HL-60 (cell line): ENCODE results near the gene NEBL.

Source experiments
- GABPA ChIP-seq: IDR thresholded peaks from 2 replicates; pipeline ENCODE4 v1.6.1; 2012; ENCODE audit warnings: low read depth
- POLR2AphosphoS5 ChIP-seq: IDR thresholded peaks from 2 replicates; pipeline ENCODE4 v1.6.1; 2012; ENCODE audit warnings: low read depth
- SPI1 ChIP-seq: IDR thresholded peaks from 2 replicates; pipeline ENCODE4 v1.6.1; 2012; ENCODE audit warnings: low read depth, mild to moderate bottlenecking, borderline replicate concordance
- TF ChIP-seq, protein P1 (sequence below): IDR thresholded peaks from one replicate; pipeline ENCODE4 v1.5.1; 2011; ENCODE audit warnings: low read length, control low read depth, inconsistent platforms; ENCODE audit not compliant: insufficient read depth
- TF ChIP-seq, protein P2 (sequence below): IDR thresholded peaks from 2 replicates; pipeline ENCODE4 v1.6.1; 2012; ENCODE audit warnings: low read depth; ENCODE audit not compliant: insufficient replicate concordance

DNA sequence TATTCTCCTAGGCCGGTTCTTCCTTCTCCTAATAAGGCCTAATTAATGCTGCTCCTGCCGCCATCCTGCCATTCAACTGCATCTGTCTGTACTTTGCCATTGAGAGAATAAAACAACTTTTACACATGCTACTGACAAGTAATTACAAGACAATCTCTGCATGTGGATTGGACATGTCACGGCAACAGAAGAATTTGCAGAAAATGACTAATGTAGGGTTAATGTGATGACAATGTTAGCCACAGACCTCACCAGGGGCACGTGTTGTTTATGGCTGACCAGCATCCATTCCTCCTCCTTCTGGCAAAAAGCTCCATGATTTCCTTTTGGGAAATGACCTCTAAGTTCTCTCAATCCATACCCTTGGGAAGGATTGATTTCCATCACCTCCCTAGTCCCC lies 58.0 kb downstream of the NEBL start:
- TF ChIP-seq, protein P1, sequence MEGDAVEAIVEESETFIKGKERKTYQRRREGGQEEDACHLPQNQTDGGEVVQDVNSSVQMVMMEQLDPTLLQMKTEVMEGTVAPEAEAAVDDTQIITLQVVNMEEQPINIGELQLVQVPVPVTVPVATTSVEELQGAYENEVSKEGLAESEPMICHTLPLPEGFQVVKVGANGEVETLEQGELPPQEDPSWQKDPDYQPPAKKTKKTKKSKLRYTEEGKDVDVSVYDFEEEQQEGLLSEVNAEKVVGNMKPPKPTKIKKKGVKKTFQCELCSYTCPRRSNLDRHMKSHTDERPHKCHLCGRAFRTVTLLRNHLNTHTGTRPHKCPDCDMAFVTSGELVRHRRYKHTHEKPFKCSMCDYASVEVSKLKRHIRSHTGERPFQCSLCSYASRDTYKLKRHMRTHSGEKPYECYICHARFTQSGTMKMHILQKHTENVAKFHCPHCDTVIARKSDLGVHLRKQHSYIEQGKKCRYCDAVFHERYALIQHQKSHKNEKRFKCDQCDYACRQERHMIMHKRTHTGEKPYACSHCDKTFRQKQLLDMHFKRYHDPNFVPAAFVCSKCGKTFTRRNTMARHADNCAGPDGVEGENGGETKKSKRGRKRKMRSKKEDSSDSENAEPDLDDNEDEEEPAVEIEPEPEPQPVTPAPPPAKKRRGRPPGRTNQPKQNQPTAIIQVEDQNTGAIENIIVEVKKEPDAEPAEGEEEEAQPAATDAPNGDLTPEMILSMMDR = no peak
- TF ChIP-seq GABPA (no peak), POLR2AphosphoS5 (no peak), SPI1 (no peak)
- TF ChIP-seq, protein P2, sequence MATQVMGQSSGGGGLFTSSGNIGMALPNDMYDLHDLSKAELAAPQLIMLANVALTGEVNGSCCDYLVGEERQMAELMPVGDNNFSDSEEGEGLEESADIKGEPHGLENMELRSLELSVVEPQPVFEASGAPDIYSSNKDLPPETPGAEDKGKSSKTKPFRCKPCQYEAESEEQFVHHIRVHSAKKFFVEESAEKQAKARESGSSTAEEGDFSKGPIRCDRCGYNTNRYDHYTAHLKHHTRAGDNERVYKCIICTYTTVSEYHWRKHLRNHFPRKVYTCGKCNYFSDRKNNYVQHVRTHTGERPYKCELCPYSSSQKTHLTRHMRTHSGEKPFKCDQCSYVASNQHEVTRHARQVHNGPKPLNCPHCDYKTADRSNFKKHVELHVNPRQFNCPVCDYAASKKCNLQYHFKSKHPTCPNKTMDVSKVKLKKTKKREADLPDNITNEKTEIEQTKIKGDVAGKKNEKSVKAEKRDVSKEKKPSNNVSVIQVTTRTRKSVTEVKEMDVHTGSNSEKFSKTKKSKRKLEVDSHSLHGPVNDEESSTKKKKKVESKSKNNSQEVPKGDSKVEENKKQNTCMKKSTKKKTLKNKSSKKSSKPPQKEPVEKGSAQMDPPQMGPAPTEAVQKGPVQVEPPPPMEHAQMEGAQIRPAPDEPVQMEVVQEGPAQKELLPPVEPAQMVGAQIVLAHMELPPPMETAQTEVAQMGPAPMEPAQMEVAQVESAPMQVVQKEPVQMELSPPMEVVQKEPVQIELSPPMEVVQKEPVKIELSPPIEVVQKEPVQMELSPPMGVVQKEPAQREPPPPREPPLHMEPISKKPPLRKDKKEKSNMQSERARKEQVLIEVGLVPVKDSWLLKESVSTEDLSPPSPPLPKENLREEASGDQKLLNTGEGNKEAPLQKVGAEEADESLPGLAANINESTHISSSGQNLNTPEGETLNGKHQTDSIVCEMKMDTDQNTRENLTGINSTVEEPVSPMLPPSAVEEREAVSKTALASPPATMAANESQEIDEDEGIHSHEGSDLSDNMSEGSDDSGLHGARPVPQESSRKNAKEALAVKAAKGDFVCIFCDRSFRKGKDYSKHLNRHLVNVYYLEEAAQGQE = no peak
